ENCODE measurements around the gene SYN1. TPM values are rescaled to one million over a fixed set of nuclear protein-coding genes. Genes with fewer than 3 reads are reported as not detected.
"Not testable (repeated sequence)": the region's sequence is repeated elsewhere in the genome, so short reads cannot be mapped to it uniquely, and the experiment has no call there.

SYN1 gene
- total RNA-seq, 1 donor from 2014 or later: 5.3 TPM

GRCh38 chrX:47610511-47610910 lies 9.1 kb downstream of the SYN1 start:
- no peak overlapping the region for H3K4me3 Mint-ChIP-seq (ENCODE audit: low read depth)
- H3K27ac Mint-ChIP-seq: no peak overlapping the region
- no peaks in the 10 kb centered on the region for H3K36me3 Mint-ChIP-seq (ENCODE audit: insufficient read depth)
- no peaks in the 10 kb centered on the region for H3K4me1 Mint-ChIP-seq (ENCODE audit: low read depth)
- TF ChIP-seq, protein P1, sequence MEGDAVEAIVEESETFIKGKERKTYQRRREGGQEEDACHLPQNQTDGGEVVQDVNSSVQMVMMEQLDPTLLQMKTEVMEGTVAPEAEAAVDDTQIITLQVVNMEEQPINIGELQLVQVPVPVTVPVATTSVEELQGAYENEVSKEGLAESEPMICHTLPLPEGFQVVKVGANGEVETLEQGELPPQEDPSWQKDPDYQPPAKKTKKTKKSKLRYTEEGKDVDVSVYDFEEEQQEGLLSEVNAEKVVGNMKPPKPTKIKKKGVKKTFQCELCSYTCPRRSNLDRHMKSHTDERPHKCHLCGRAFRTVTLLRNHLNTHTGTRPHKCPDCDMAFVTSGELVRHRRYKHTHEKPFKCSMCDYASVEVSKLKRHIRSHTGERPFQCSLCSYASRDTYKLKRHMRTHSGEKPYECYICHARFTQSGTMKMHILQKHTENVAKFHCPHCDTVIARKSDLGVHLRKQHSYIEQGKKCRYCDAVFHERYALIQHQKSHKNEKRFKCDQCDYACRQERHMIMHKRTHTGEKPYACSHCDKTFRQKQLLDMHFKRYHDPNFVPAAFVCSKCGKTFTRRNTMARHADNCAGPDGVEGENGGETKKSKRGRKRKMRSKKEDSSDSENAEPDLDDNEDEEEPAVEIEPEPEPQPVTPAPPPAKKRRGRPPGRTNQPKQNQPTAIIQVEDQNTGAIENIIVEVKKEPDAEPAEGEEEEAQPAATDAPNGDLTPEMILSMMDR (IDR thresholded peaks at IDR 0.05; ENCODE audit: unreplicated experiment): no peak
- H3K27me3 Mint-ChIP-seq: no peaks in the 10 kb centered on the region
- no peaks in the 10 kb centered on the region for H3K9me3 Mint-ChIP-seq (ENCODE audit: low read depth)
- DNase-seq (ENCODE audit: low spot score, unreplicated experiment): no peak

GRCh38 chrX:47608130-47608810 lies 11.4 kb downstream of the SYN1 start:
- Mint-ChIP-seq H3K4me3 (ENCODE audit: low read depth) (no peak overlapping the region), H3K36me3 (ENCODE audit: insufficient read depth) (no peaks in the 10 kb centered on the region), H3K4me1 (ENCODE audit: low read depth) (no peaks in the 10 kb centered on the region), H3K27me3 (no peaks in the 10 kb centered on the region), H3K9me3 (ENCODE audit: low read depth) (no peaks in the 10 kb centered on the region), H3K27ac (no peak overlapping the region)
- DNase-seq (ENCODE audit: low spot score, unreplicated experiment): no peak
- TF ChIP-seq, protein P1 (IDR thresholded peaks at IDR 0.05; ENCODE audit: unreplicated experiment): no peak

DNA sequence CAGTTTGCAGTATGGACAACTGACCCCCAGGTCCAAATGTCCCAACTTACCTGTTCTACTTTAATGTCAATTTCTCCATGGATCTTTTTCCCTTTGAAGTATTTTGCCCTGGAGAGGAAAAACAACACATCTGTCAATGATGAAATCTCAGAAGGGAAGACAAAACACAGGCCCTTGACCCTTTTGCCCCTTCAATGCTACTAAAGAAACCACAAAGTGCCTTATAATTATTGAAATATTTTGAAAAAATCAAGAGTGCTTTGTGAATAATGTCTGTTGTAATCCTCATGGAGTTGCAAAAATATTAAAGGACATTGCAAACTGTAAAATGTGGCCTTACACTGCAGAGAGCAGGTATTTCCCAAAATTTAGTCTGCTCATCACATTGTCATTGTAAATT lies 12.6 kb downstream of the SYN1 start:
- Mint-ChIP-seq H3K27ac (no peak overlapping the region), H3K4me3 (ENCODE audit: low read depth) (no peak overlapping the region), H3K27me3 (no peaks in the 10 kb centered on the region), H3K9me3 (ENCODE audit: low read depth) (no peaks in the 10 kb centered on the region), H3K4me1 (ENCODE audit: low read depth) (no peaks in the 10 kb centered on the region), H3K36me3 (ENCODE audit: insufficient read depth) (no peaks in the 10 kb centered on the region)
- TF ChIP-seq, protein P1 (IDR thresholded peaks at IDR 0.05; ENCODE audit: unreplicated experiment): no peak
- no peak for DNase-seq (ENCODE audit: low spot score, unreplicated experiment)

DNA sequence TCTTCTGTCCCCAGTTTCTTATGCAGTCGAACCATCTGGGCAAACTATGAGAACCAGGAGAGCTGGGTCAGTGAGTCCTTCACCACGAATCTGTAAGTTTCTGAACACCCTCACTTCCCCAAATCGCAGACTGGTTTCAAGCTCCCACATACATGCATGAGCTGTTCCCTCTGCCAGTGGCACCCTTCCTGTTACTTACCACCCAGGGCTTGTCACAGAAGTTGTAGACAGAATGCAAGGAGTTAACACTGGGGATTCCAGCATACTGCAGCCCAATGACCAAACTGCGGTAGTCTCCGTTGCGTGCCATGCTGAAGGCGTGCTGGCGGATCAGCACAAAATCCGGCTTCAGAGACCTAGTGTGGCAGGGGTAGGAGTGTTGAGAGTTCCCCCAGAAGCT lies 14.6 kb downstream of the SYN1 start:
- no peaks in the 10 kb centered on the region for H3K36me3 Mint-ChIP-seq (ENCODE audit: insufficient read depth)
- no peaks in the 10 kb centered on the region for H3K4me1 Mint-ChIP-seq (ENCODE audit: low read depth)
- H3K27me3 Mint-ChIP-seq: no peaks in the 10 kb centered on the region
- TF ChIP-seq, protein P1 (IDR thresholded peaks at IDR 0.05; ENCODE audit: unreplicated experiment): no peak
- no peak overlapping the region for H3K4me3 Mint-ChIP-seq (ENCODE audit: low read depth)
- H3K9me3 Mint-ChIP-seq (ENCODE audit: low read depth): peaks cover 18% of the 10 kb centered on the region
- H3K27ac Mint-ChIP-seq: no peak overlapping the region
- no peak for DNase-seq (ENCODE audit: low spot score, unreplicated experiment)

DNA sequence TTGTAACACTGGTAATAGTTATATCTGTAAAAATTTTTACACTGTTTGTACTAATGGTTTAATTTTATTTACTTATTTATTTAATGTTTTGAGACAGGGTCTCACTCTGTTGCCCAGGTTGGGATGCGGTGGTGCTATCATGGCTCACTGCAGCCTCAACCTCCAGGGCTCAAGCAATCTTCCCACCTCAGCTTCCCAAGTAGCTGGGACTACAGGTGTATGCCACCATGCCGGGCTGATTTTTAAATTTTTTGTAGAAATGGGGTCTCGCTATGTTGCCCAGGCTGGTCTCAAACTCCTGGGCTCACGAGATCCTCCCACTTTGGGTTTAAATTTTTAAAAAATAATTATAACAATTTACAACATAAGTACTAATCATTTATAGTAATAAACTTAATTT lies 16.5 kb downstream of the SYN1 start:
- peaks cover 21% of the 10 kb centered on the region for H3K9me3 Mint-ChIP-seq (ENCODE audit: low read depth)
- not testable (repeated sequence) for H3K27me3 Mint-ChIP-seq; H3K36me3 Mint-ChIP-seq (ENCODE audit: insufficient read depth); DNase-seq (ENCODE audit: low spot score, unreplicated experiment); H3K27ac Mint-ChIP-seq; H3K4me1 Mint-ChIP-seq (ENCODE audit: low read depth); H3K4me3 Mint-ChIP-seq (ENCODE audit: low read depth)

DNA sequence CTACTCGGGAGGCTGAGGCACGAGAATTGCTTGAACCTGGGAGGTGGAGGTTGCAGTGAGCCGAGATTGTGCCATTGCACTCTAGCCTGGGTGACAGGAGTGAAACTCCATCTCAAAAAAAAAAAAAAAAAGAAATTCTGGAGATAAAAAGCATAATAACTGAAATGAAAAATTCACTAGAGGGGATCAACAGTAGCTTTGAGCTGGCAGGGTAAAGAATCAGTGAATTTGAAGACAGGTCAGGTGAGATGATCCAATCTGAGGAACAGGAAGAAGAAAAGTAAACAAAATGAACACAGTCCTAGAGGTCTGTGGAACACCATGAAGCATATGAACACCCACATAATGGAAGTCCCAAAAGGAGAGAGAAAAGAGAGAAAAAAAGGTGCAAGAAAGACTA lies 22.4 kb downstream of the SYN1 start:
- Mint-ChIP-seq H3K4me3 (ENCODE audit: low read depth) (no peak overlapping the region), H3K27ac (no peak overlapping the region), H3K9me3 (ENCODE audit: low read depth) (peaks cover 36% of the 10 kb centered on the region), H3K4me1 (ENCODE audit: low read depth) (no peaks in the 10 kb centered on the region), H3K36me3 (ENCODE audit: insufficient read depth) (no peaks in the 10 kb centered on the region), H3K27me3 (no peaks in the 10 kb centered on the region)
- no peak for DNase-seq (ENCODE audit: low spot score, unreplicated experiment)
- TF ChIP-seq, protein P1 (IDR thresholded peaks at IDR 0.05; ENCODE audit: unreplicated experiment): no peak
